NCI-H226 (cell line): ENCODE results near the gene TNNI2.
A peak's percentile ranks its signal among the peaks of the same experiment; 100 is the strongest.
"Not testable (repeated sequence)": the region's sequence is repeated elsewhere in the genome, so short reads cannot be mapped to it uniquely, and the experiment has no call there.

Source experiments
- DNase-seq: peaks from one replicate; pipeline ENCODE4 v3.0.0-alpha.2; 2015

TNNI2 gene

GRCh38 chr11:1838426-1839144 is at the start of gene TNNI2:
Gene TNNI2, plus strand, starts transcription at chr11:1838981. Its CDS starts 716 bp downstream, at chr11:1839697.
- DNase-seq, result no peak

GRCh38 chr11:1791912-1792311 is 46.9 kb upstream of the TNNI2 start:
- no peak for DNase-seq

GRCh38 chr11:1792461-1792860 is 46.3 kb upstream of the TNNI2 start:
- no peak for DNase-seq

GRCh38 chr11:1793081-1793480 is 45.7 kb upstream of the TNNI2 start:
- no peak for DNase-seq

GRCh38 chr11:1796413-1797011 is 42.3 kb upstream of the TNNI2 start:
- DNase-seq, result no peak

- DNase-seq, result no peak
Observed at GRCh38 chr11:1797391-1798125, 41.2 kb upstream of the TNNI2 start.

GRCh38 chr11:1803246-1803645 is 35.5 kb upstream of the TNNI2 start:
- DNase-seq, result no peak

- DNase-seq, result not testable (repeated sequence)
Observed at GRCh38 chr11:1803835-1804519, 34.8 kb upstream of the TNNI2 start.

- no peak for DNase-seq
Observed at GRCh38 chr11:1805525-1805924, 33.3 kb upstream of the TNNI2 start.

- DNase-seq, result no peak
Observed at GRCh38 chr11:1807264-1807995, 31.4 kb upstream of the TNNI2 start.

- DNase-seq, result no peak
Observed at GRCh38 chr11:1810761-1811160, 28.0 kb upstream of the TNNI2 start.

- no peak for DNase-seq
Observed at GRCh38 chr11:1812274-1812673, 26.5 kb upstream of the TNNI2 start.

GRCh38 chr11:1812801-1813200 is 26.0 kb upstream of the TNNI2 start:
- DNase-seq, result no peak

- DNase-seq, result not testable (repeated sequence)
Observed at GRCh38 chr11:1813356-1813755, 25.4 kb upstream of the TNNI2 start.

- no peak for DNase-seq
Observed at GRCh38 chr11:1814691-1815090, 24.1 kb upstream of the TNNI2 start.

GRCh38 chr11:1815311-1815710 is 23.5 kb upstream of the TNNI2 start:
- no peak for DNase-seq

GRCh38 chr11:1815751-1816150 is 23.0 kb upstream of the TNNI2 start:
- no peak for DNase-seq

GRCh38 chr11:1817000-1817399 is 21.8 kb upstream of the TNNI2 start:
- no peak for DNase-seq

GRCh38 chr11:1817511-1817910 is 21.3 kb upstream of the TNNI2 start:
- no peak for DNase-seq

GRCh38 chr11:1819074-1819473 is 19.7 kb upstream of the TNNI2 start:
- DNase-seq, result no peak

- peak; percentile 14 for DNase-seq
Observed at GRCh38 chr11:1820463-1821325, 18.1 kb upstream of the TNNI2 start.

- no peak for DNase-seq
Observed at GRCh38 chr11:1821562-1821961, 17.2 kb upstream of the TNNI2 start.
